HCT116 (cell line): Measurements from ENCODE around the gene SUN3.

Experiments used
- CEBPB ChIP-seq: IDR thresholded peaks from 2 replicates; pipeline ENCODE4 v1.6.1; 2012; ENCODE audit warnings: low read depth
- EGR1 ChIP-seq: IDR thresholded peaks from 2 replicates; pipeline ENCODE4 v1.6.1; 2012; ENCODE audit warnings: low read depth
- EZH2 ChIP-seq: fragments of 200-600 bp; sonication (generic); IDR thresholded peaks from 2 replicates; pipeline ENCODE4 v1.6.1; 2017; ENCODE audit warnings: antibody characterized with exemption, mixed run types
- EZH2phosphoT487 ChIP-seq: fragments of 200-600 bp; IDR thresholded peaks from 2 replicates; pipeline ENCODE4 v1.6.1; 2018; ENCODE audit warnings: antibody characterized with exemption, borderline replicate concordance
- POLR2A ChIP-seq: IDR thresholded peaks from 2 replicates; pipeline ENCODE4 v1.7.0; 2011; ENCODE audit warnings: borderline replicate concordance; ENCODE audit not compliant: insufficient read depth, insufficient read length; ENCODE audit errors: extremely low read depth
- POLR2AphosphoS5 ChIP-seq: IDR thresholded peaks from 2 replicates; pipeline ENCODE4 v1.6.1; 2011; ENCODE audit warnings: mild to moderate bottlenecking, low read depth, low read length, moderate library complexity
- SIN3A ChIP-seq: IDR thresholded peaks from 2 replicates; pipeline ENCODE4 v1.6.1; 2012; ENCODE audit warnings: low read depth
- SP1 ChIP-seq: IDR thresholded peaks from 2 replicates; pipeline ENCODE4 v1.6.1; 2012; ENCODE audit warnings: low read depth
- YY1 ChIP-seq: IDR thresholded peaks from 2 replicates; pipeline ENCODE4 v1.6.1; 2011; ENCODE audit warnings: low read length, low read depth, moderate library complexity, mild to moderate bottlenecking; ENCODE audit not compliant: insufficient replicate concordance; ENCODE audit errors: extremely low read depth
- ZNF274 ChIP-seq: fragments of 200-500 bp; sonication (Bioruptor generic); IDR thresholded peaks from 2 replicates; pipeline ENCODE4 v1.6.1; 2014; ENCODE audit warnings: mild to moderate bottlenecking, low read depth, low read length, inconsistent platforms
- TF ChIP-seq, protein P1 (sequence below), 3 experiments: fragments of 200-600 bp in 1 of 3; sonication (generic) in 1 of 3; IDR thresholded peaks in 2 of 3; conservative IDR thresholded peaks in 1 of 3; 2 replicates each; pipeline ENCODE4 v1.5.1; 2012 to 2017; ENCODE audit warnings: low read depth in 2 of 3, low read length in 2 of 3, antibody characterized with exemption in 1 of 3, borderline replicate concordance in 1 of 3, control low read depth in 1 of 3, mild to moderate bottlenecking in 1 of 3, mixed read lengths in 1 of 3, mixed run types in 1 of 3, moderate library complexity in 1 of 3; ENCODE audit not compliant: insufficient read depth in 1 of 3
- TF ChIP-seq, protein P2 (sequence below): IDR thresholded peaks from 2 replicates; pipeline ENCODE4 v1.6.1; 2012; ENCODE audit warnings: low read depth
- TF ChIP-seq, protein P3 (sequence below): IDR thresholded peaks from 2 replicates; pipeline ENCODE4 v1.6.1; 2012

DNA sequence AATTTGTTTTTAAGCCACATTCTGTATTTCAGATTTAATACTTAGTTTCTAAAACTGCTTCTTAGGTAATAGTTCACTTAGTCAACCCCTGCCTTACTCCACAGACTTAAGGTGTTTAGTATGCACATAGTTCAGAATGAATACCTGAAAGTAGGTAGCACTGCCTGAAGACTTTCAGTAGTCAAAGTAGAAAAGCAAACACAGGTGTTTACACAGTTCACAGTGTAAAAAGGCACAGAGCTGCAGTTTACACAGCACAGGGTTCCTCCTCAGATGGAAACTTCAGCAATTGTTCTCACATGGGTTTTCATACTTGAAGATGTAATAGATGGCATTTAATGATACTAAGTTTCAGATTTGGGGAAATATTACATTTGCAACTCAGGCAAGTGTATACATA lies 77.5 kb downstream of the SUN3 start:
- TF ChIP-seq POLR2A (no peak), YY1 (no peak), EZH2phosphoT487 (no peak), SP1 (no peak), ZNF274 (no peak), EZH2 (no peak), POLR2AphosphoS5 (no peak), SIN3A (no peak), CEBPB (no peak), EGR1 (no peak)
- TF ChIP-seq, protein P1, sequence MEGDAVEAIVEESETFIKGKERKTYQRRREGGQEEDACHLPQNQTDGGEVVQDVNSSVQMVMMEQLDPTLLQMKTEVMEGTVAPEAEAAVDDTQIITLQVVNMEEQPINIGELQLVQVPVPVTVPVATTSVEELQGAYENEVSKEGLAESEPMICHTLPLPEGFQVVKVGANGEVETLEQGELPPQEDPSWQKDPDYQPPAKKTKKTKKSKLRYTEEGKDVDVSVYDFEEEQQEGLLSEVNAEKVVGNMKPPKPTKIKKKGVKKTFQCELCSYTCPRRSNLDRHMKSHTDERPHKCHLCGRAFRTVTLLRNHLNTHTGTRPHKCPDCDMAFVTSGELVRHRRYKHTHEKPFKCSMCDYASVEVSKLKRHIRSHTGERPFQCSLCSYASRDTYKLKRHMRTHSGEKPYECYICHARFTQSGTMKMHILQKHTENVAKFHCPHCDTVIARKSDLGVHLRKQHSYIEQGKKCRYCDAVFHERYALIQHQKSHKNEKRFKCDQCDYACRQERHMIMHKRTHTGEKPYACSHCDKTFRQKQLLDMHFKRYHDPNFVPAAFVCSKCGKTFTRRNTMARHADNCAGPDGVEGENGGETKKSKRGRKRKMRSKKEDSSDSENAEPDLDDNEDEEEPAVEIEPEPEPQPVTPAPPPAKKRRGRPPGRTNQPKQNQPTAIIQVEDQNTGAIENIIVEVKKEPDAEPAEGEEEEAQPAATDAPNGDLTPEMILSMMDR (IDR thresholded peaks at IDR 0.05 in 2 of 3, conservative IDR thresholded peaks at IDR 0.05 in 1 of 3; ENCODE audit: borderline replicate concordance in 1 of 3, insufficient read depth in 1 of 3, low read depth in 2 of 3, low read length in 2 of 3): no peak
- TF ChIP-seq, protein P2, sequence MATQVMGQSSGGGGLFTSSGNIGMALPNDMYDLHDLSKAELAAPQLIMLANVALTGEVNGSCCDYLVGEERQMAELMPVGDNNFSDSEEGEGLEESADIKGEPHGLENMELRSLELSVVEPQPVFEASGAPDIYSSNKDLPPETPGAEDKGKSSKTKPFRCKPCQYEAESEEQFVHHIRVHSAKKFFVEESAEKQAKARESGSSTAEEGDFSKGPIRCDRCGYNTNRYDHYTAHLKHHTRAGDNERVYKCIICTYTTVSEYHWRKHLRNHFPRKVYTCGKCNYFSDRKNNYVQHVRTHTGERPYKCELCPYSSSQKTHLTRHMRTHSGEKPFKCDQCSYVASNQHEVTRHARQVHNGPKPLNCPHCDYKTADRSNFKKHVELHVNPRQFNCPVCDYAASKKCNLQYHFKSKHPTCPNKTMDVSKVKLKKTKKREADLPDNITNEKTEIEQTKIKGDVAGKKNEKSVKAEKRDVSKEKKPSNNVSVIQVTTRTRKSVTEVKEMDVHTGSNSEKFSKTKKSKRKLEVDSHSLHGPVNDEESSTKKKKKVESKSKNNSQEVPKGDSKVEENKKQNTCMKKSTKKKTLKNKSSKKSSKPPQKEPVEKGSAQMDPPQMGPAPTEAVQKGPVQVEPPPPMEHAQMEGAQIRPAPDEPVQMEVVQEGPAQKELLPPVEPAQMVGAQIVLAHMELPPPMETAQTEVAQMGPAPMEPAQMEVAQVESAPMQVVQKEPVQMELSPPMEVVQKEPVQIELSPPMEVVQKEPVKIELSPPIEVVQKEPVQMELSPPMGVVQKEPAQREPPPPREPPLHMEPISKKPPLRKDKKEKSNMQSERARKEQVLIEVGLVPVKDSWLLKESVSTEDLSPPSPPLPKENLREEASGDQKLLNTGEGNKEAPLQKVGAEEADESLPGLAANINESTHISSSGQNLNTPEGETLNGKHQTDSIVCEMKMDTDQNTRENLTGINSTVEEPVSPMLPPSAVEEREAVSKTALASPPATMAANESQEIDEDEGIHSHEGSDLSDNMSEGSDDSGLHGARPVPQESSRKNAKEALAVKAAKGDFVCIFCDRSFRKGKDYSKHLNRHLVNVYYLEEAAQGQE: no peak
- TF ChIP-seq, protein P3, sequence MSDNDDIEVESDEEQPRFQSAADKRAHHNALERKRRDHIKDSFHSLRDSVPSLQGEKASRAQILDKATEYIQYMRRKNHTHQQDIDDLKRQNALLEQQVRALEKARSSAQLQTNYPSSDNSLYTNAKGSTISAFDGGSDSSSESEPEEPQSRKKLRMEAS: no peak
